IPS DF 4.7 (cell line): ENCODE data around the gene SPTAN1.

Source experiments
- DNase-seq: peaks from one replicate; pipeline ENCODE4 v3.0.0-alpha.2; 2013; ENCODE audit warnings: low spot score; ENCODE audit errors: extremely low read depth

Gene SPTAN1

DNA sequence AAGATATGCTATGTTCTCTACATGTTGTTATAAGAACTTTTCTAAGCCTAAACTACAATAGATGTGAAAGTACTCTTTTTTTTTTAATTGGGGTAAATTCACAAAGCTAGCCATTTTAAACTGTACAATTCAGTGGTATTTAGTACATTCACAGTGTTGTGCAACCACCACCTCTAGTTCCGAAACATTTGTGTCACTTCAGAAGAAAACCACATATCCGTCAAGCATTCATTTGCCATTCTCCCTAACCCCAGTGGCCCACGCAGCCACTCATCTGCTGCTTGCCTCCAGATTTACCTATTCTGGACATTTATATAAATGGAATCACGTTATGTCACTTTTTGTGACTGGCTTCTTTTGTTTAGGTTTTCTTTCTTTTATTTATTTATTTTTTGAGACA, 43.1 kb downstream of the SPTAN1 start:
- DNase-seq, result no peak

DNA sequence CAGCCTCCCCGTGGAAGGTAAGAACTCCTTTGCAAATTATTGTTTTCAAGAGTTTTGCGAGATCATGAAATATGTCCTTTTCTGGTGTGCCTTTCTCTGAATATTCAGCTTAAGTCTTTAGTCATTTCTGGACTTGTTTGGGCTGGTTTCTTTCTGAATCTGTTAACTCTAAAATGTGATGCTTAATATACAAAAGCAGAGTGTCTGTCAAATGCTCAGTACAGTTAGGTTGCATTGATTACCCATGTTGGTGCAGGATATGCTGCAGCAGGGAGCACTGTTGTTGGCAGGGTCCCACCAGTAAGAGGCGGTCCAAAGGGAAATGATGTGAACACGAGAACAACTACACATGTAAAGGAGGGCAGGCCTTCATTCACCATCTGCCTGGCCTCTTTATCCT, 47.7 kb downstream of the SPTAN1 start:
- DNase-seq, result no peak

DNA sequence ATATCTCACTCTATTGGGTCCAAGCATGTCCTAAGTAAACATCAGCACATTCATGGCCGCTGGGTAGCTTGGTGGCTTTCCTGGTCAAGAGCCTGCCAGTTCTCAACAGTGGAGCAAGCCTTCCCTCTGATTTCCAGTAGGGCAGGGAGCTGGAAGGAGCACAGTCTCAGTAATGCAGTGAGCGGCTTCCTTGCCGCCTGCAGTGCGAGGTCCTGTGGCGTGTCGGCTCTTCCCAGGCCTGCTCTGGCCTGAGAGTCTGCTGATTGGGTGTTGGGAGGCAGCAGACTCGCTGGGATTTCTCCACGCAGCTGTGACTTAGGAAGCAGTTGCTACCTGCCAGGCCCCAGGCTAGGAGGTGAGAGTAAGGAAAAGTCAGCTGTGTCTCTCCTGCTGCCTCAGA, 51.3 kb downstream of the SPTAN1 start:
- no peak for DNase-seq

DNA sequence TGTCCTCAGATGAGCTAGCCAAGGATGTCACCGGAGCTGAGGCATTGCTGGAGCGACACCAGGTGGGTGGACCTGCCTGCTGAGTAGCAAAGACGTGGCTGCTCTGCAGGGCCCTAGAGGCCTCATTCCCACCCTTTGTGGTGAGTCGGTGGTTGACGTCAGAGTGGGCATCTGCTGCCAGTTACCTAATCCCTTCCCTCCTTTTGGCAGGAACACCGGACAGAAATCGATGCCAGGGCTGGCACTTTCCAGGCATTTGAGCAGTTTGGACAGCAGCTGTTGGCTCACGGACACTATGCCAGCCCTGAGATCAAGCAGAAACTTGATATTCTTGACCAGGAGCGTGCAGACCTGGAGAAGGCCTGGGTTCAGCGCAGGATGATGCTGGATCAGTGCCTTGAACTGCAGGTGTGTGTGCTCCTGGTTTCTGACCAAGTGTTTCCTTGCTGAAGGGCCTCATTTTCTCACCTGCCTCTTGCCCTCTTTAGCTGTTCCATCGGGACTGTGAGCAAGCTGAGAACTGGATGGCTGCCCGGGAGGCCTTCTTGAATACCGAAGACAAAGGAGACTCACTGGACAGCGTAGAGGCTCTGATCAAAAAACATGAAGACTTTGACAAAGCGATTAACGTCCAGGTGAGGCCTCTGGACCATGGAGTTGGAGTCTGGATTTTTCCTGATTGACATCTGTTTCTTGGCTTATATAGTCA, 55.4 kb downstream of the SPTAN1 start:
- no peak for DNase-seq

DNA sequence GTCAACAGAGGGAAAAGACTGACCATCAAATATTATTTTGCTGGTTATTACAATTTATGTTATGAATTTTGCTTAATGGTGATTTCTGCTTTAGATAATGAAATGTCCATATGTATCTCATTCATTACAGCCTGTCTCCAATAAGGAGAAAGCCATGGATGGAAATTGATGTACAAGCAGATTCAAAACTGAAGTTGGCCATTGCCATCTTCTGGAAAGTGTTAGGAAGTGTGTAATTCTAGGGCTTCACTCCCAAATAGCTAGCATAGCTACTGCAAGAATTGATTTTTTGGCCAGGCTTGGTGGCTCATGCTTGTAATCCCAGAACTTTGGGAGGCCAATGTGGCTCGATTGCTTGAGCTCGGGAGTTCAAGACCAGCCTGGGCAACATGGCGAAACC, 58.5 kb downstream of the SPTAN1 start:
- DNase-seq, result no peak

DNA sequence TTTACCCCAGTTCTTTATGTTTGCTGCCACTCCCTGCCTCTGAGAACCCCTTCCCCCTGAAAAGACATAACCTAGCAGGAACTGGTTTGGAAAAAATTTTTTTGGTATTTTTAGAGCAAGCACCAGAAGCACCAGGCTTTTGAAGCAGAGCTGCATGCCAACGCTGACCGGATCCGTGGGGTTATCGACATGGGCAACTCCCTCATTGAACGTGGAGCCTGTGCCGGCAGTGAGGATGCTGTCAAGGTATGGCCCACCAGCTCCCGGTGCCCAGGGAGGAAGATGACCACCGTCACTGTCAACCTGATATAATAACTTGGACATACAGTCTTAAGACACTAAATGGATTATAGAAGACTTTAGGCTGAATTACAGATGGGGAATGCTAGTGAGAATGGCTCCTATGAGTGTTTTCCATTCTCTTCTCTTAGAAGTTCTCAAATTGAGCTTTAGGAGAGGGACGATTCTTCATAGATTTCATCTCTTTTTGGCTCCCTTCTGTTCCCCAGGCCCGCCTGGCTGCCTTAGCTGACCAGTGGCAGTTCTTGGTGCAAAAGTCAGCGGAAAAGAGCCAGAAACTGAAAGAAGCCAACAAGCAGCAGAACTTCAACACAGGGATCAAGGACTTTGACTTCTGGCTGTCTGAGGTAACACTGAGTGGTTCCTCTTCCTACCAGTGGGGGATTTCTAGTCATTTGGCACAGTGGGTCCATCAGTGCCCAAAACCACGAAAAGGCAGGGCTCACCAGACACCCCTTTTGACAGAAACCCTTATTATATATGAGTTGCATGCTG, 59.4 kb downstream of the SPTAN1 start:
- DNase-seq, result no peak

DNA sequence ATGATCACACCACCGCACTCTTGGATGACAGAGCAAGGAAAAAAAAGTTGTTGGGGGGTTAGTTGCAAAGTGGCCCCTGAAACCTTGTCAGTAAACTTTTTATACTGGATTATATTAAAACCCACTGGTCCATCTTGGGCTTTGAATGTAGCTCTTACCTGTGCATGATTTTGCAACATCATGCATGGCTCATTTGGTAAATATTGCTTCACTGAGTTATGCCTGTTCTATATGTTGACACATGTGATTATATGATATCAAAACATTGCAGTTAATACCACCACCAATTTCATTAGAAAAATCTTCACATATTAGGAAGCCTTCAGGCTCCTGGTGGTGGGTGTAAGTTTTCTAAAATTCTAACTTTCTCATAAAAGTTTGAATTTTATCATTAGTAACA, 62.3 kb downstream of the SPTAN1 start:
- no peak for DNase-seq

DNA sequence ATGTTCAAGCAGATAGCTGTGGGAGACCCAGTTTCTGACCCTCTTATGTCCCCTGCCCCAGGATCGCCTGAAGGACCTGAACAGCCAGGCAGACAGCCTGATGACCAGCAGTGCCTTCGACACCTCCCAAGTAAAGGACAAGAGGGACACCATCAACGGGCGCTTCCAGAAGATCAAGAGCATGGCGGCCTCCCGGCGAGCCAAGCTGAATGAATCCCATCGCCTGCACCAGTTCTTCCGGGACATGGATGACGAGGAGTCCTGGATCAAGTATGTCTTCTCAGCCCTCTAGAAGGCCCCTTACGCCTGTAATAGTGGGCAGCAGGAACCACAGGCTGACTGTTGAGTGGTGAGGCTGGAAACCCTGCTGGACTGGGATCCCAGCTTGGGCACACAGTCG, 63.2 kb downstream of the SPTAN1 start:
- DNase-seq, result no peak

DNA sequence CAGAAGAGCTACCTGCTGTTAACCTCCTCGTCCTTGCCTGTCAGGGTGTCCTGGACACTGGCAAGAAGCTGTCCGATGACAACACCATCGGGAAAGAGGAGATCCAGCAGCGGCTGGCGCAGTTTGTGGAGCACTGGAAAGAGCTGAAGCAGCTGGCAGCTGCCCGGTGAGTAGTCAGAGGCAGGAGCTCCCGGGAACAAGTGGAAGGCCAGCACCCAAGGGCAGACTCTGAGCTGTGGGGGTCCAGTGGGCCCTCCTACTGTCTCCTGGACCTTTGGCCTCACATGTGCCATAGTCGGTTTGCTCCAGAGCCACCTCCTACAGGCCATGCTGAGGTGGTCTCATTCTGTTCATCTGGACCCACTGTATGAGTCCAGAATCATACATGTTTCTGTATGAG, 65.6 kb downstream of the SPTAN1 start:
- DNase-seq, result no peak

DNA sequence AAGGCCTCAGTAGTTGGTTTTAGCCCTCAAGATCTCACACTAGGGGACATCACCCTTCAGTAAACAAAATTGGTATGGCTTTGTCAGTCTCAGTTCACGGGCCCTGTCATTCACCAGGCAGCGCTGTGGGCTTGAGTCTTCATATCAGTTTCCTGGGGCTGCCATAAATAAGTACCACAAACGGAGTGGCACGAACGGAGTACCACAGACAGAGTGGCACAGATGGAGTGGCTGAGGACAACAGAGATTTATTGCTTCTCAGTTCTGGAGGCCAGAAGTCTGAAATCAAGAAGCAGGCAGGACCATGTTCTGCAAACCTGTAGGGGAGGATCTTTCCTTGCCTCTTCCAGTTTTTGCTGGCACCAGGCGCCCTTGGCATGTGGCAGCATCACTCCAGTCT, 66.7 kb downstream of the SPTAN1 start:
- DNase-seq, result no peak

DNA sequence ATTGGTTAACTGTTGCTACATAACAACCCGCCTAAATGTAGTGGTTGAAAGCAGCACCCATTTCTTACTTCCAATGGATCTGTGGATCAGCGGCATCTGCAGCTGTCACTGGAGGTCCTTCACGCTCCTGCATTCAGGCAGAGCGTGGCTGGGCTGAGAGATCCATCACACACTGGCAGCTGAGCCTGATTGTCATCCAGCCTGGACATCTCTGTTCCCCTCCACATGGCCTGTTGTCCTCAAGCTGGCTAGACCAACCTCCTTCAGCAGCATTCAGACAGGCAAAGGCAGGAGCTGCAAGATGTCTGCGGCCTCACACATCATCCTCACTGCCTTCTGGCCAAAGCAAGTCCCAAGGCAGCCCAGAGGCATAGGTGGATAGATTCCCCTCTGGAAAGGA, 67.4 kb downstream of the SPTAN1 start:
- DNase-seq, result no peak

DNA sequence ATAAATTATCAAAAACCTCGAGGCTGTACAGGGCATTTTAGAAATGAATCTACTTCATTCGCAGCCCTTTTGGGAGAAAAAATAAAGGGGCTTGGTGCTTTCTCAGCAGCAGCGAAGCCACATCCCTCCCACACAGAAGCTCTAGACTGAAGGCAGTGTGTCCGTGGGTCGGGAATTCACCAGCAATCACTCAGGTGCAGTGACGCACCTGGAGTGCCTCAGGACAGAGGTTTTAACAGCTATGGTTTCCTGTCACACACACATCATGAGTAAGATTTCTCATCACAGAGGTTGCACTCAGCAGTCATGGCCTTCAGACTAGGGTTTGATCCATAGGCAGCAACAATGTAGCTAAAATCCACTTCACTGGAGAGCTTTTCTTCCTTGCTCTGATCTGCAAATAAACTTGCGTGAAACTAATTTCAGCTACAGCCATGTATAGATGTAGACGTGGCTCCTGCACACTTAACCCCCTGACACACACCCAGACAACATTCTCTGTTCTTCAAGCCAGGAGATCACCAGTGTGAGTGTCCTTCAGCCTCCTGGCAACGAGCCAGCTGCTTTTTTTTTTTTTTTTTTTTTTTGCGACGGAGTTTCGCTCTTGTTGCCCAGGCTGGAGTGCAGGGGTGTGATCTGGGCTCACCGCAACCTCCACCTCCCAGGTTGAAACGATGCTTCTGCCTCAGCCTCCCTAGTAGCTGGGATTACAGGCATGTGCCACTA, 69.5 kb downstream of the SPTAN1 start:
- DNase-seq, result no peak

DNA sequence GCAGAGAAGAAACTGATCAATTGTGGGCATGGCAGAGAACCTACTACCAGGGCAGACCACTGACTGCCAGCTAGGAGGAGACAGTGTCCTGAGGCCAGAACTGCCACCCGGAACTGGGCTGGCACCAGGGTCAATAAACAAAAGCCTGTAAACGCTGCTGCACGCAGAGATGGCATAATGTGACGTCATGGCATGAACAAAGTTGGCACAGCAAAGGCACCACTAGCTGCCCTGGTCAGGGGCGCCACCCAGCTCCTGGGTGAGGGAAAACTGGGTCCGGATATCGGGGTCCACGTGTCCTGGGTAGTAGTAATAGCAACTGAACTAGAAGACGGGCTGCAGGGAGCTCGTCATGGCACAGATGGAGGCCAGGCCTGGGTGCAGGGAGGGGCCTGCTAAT, 72.2 kb downstream of the SPTAN1 start:
- no peak for DNase-seq

DNA sequence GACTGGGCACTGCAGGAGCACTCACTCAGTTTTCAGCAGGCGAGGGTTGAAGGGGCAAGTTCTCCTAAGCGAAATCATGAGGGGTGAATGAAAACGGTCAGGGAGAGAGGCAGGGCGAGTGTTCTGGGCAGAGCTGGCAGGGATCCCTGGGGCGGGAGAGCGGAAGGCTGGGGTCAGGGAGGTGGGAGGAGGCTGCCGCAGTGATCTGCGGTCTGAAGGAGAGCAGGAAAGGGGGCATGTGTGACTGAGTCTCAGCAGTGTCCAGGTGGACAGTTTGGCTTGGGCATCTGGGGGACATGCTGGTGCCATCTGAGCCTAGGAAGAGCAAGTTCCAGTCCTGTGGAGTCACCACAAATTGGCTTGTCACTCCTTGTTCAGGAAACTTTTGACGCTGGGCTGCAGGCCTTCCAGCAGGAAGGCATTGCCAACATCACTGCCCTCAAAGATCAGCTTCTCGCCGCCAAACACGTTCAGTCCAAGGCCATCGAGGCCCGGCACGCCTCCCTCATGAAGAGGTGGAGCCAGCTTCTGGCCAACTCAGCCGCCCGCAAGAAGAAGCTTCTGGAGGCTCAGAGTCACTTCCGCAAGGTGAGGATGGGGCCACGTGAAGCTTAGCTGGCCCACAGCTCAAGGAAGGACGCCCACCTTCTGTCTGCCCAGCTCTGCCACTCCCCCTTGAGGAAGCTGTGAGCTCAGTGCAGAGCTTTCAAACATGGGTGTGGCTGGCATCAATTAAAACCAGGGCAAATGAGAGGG, 73.2 kb downstream of the SPTAN1 start:
- DNase-seq, result no peak

DNA sequence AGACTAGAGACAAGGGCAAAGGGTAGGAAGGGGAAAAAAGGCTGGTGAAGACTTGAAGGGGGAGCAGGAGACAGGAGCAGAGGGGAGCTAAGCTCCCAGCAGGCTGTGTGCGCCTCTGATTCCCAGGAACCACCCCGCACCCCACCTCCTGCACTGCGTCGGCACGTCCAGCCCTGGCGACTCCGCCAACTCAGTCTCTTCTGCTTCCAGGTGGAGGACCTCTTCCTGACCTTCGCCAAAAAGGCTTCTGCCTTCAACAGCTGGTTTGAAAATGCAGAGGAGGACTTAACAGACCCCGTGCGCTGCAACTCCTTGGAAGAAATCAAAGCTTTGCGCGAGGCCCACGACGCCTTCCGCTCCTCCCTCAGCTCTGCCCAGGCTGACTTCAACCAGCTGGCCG, 73.8 kb downstream of the SPTAN1 start:
- DNase-seq, result no peak

DNA sequence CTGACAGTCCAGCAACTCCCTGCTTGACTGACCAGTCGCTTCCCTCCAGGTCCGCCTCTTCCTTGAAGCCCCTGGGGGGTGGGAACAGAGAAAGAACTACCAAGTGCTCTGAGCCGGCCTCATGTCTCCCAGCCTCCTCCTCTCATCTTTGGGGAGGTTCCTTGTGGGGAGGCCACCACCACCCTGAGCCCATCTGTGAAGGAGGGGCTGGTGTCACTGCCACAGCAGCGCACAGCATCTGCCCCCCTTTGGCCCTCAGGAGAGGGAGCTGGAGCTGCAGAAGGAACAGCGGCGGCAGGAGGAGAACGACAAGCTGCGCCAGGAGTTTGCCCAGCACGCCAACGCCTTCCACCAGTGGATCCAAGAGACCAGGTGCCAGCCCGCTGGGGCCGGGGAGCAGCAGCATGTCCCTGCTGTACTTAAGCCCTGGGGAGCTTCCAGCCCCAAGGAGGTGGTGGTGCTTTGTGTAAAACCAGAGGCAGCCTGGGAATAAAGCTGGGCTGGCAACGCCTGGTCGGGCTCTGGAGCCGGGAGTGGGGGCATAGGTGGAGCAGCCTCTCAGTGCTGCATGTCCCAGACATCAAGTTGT, 74.8 kb downstream of the SPTAN1 start:
- DNase-seq, result no peak

DNA sequence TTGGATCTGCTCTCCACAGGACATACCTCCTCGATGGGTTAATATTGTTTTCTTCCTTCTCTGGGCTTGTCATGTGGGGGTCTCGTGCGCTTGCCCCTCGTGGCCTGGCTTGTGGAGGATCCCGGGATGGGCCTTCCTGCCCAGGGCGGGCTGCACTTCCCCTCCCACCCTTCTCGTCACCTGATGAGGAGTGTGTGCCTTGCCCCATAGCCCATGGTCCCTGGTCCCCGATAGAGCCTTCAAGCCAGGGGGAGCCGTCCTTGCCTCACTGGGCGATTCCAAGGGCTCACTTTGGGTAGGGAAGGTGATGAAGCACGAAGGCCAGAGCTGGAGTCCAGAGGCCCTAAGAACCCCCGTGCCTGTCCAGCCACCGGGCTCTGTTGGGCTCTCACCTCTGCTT, 75.5 kb downstream of the SPTAN1 start:
- DNase-seq, result no peak

DNA sequence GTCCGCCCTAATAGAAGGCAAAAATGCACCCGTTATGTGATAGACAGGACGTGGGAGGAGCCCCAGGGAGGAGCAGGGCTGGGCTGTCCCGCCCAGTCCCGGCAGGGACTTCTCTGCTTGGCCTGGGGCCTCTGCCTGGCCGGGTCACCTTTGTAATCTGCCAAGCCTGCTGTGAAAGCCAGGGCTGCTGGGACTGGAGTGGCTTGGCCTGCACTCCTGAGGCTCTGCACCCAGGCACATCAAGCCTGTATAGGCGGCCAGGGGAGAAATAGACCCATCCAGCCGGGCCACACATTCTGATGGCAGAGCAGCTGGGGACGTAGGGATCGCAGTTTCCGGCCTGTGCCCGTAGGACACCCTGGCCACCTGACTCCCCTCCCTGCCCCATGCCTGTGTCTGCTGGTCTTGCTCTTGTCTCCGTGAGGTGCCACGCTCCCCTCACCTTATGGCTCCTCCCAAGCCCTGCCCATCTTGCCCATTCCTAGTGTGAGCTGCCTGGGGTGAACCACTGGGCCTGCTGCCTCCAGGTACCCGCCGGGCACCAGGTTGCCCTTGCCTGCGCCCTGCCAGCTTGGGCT, 76.2 kb downstream of the SPTAN1 start:
- no peak for DNase-seq

DNA sequence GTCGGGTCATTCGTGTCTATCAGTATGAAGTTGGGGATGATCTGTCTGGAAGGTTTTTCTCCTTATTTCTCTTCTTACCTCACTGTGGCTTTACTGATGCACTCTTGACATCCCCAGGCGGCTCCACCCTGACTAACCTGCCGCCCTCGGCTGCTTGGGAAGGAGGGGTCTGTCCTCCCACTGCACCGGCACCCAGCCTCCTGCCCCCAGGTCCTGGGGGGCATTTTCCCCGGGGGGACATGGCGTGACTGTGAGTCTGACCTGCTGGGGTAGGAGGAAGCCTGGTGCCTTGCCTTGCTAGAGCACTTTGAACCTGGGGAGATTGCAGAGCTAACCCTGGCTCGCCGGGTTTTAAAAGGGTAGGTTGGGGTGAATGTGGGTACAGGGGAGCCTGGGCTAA, 76.7 kb downstream of the SPTAN1 start:
- no peak for DNase-seq

DNA sequence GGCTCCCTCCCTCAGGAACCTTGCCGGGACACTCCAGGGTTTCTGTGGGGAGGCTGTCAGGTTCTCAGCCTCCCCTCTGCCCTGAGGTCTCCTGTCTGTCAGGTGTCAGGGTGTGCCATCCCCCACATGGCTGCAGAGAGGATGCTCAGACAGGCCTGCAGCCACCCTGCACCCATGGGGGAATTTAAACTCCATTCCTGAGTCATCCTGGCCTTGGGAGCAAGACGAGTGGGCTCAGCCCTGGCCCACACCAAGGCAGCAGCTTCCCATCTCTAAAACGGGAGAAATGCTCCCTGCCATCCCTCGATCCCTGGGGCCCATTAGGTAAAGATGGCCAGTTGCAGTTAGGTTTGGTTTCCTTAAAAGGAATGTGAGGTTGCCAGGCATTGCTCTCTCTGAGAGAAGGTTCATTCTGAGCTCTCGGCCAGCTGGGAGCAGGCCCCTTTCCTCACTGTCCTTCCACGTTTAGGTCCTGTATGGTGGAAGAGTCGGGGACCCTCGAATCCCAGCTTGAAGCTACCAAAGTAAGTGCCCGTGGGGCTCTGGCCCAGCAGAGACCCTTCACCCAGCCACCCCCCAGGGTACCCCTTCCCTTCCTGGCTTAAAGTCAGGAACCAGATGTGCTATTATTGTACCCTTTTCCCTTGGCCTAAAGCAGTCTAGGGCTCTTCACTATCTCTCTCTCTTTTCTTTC, 77.6 kb downstream of the SPTAN1 start:
- DNase-seq, result no peak
